Measurements from ENCODE around the gene TAS2R60.

Gene TAS2R60, protein sequence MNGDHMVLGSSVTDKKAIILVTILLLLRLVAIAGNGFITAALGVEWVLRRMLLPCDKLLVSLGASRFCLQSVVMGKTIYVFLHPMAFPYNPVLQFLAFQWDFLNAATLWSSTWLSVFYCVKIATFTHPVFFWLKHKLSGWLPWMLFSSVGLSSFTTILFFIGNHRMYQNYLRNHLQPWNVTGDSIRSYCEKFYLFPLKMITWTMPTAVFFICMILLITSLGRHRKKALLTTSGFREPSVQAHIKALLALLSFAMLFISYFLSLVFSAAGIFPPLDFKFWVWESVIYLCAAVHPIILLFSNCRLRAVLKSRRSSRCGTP

DNA sequence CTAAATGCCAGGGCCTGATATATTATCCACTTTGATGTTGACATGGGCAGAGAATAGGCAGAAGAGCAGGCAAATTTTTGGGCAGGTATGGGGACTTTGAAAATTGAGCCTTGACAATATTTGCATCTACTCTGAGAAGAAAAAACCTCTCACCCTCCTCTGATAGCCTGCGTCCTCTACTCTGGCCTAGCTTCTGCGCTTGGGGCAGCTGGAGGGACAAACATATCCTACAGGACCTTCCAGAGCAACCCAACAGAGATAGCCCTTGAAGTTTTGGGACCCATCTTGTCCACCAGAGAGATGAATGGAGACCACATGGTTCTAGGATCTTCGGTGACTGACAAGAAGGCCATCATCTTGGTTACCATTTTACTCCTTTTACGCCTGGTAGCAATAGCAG lies at the start of gene TAS2R60:
TSS of gene TAS2R60 (plus strand) at position 301 of the 400 bp plus-strand sequence. CDS start at position 301, 0 bp downstream.
- H3K9ac ChIP-seq (ENCODE audit: low read length), result no peak within 1 kb of the TSS
- no peaks in the 10 kb centered on the region for H3K36me3 ChIP-seq (ENCODE audit: control insufficient read depth, insufficient read depth, low read length)
- no peaks in the 10 kb centered on the region for H3K9me3 ChIP-seq (ENCODE audit: control insufficient read depth, insufficient read depth, low read depth, low read length)
- H3K4me1 ChIP-seq (ENCODE audit: control insufficient read depth, insufficient read depth, low read length), result peaks cover 8% of the 10 kb centered on the region
- no peaks in the 10 kb centered on the region for H3K27me3 ChIP-seq (ENCODE audit: control insufficient read depth, insufficient read depth, low read length)
- H3K4me3 ChIP-seq (ENCODE audit: low read depth, low read length), result no peak within 1 kb of the TSS
- H3K27ac ChIP-seq (ENCODE audit: low read depth, low read length), result no peak within 1 kb of the TSS

DNA sequence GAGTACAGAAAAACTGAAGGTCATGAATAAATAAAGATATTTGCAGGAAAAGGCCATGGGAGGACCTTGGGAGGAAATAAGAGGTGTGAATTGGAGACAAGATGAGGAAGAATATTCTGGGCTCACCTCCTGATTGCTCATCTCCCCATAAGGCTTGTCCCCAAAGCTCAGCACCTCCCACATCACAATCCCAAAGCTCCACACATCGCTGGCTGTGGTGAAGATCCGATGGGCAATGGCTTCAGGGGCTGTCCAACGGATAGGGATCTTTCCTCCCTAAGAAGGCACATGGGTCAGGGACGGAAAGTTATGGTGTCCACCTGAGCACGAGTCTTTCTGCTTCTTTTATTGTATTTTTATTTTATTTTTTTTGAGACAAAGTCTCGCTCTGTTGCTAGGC lies 49.2 kb upstream of the TAS2R60 start:
- H3K9me3 ChIP-seq (ENCODE audit: control insufficient read depth, insufficient read depth, low read depth, low read length), result no peaks in the 10 kb centered on the region
- no peaks in the 10 kb centered on the region for H3K27me3 ChIP-seq (ENCODE audit: control insufficient read depth, insufficient read depth, low read length)
- no peak overlapping the region for H3K9ac ChIP-seq (ENCODE audit: low read length)
- peaks cover 98% of the 10 kb centered on the region for H3K36me3 ChIP-seq (ENCODE audit: control insufficient read depth, insufficient read depth, low read length)
- no peaks in the 10 kb centered on the region for H3K4me1 ChIP-seq (ENCODE audit: control insufficient read depth, insufficient read depth, low read length)
- H3K4me3 ChIP-seq (ENCODE audit: low read depth, low read length), result no peak overlapping the region
- H3K27ac ChIP-seq (ENCODE audit: low read depth, low read length), result no peak overlapping the region

DNA sequence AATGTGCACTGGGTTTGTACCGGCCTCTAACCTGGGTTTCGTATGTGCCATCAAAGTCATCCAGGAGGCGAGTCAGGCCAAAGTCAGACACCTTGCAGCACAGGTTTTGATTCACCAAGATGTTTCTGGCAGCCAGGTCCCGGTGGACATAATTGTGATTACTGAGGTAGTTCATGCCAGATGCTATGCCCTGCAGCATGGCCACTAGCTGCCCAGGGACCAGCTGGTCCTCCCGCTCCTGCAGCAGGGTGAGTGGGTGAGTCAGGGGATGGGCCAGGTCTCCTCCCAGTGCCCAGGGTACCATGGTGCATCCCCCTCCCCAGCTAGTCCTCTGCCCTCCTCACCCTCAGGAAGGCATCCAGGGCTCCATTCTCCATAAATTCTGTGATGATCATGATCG lies 48.5 kb upstream of the TAS2R60 start:
- Histone ChIP-seq H3K27ac (ENCODE audit: low read depth, low read length) (no peak overlapping the region), H3K4me3 (ENCODE audit: low read depth, low read length) (no peak overlapping the region), H3K9me3 (ENCODE audit: control insufficient read depth, insufficient read depth, low read depth, low read length) (no peaks in the 10 kb centered on the region), H3K27me3 (ENCODE audit: control insufficient read depth, insufficient read depth, low read length) (no peaks in the 10 kb centered on the region), H3K36me3 (ENCODE audit: control insufficient read depth, insufficient read depth, low read length) (peaks cover 98% of the 10 kb centered on the region), H3K9ac (ENCODE audit: low read length) (no peak overlapping the region), H3K4me1 (ENCODE audit: control insufficient read depth, insufficient read depth, low read length) (no peaks in the 10 kb centered on the region)

DNA sequence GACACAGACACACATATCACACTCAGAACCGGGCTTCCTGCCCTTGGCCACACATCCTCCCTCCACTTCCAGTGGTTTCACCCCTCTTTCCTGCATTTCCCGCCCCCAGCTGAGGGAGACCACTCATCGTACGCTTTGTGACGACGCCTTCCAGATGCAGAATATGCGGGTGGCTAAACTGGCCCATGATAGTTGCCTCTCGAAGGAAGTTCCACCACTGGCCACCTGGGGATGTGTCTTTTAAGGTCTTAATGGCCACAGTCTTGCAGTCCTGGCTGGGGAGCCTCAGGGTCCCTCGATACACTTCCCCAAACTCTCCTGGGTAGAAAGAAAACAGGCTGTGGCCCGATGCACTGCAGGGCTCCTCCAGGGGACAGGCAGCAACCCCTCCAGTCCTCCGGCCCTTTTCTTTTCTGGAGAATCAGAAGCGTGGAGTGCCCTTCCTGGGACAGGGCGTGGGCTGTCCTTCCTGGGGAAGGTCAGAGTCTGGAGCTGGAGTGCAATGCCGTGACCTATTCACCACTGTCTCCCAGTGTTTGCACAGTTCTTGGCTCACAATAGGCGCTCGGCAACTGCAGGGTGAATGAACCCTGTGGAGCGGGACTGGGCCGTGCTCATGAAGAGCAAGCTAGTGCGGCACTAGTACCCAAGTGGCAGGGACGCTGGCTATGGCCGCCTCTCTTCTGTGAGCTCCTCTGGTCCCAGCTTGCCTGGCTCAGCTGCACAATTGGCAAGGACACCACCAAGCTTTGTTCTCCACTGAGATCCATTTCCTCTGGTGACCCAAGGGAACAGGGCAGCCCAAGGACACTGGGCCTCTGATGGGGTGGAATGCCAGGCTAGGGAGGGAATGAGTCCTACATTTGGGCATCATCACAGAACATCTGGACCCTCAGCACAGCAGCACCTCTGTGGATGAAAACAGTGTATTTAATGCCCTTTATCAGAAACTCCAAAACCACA lies 47.8 kb upstream of the TAS2R60 start:
- no peak overlapping the region for H3K9ac ChIP-seq (ENCODE audit: low read length)
- H3K4me3 ChIP-seq (ENCODE audit: low read depth, low read length), result no peak overlapping the region
- H3K27ac ChIP-seq (ENCODE audit: low read depth, low read length), result no peak overlapping the region
- no peaks in the 10 kb centered on the region for H3K4me1 ChIP-seq (ENCODE audit: control insufficient read depth, insufficient read depth, low read length)
- no peaks in the 10 kb centered on the region for H3K27me3 ChIP-seq (ENCODE audit: control insufficient read depth, insufficient read depth, low read length)
- H3K36me3 ChIP-seq (ENCODE audit: control insufficient read depth, insufficient read depth, low read length), result peaks cover 98% of the 10 kb centered on the region
- no peaks in the 10 kb centered on the region for H3K9me3 ChIP-seq (ENCODE audit: control insufficient read depth, insufficient read depth, low read depth, low read length)

DNA sequence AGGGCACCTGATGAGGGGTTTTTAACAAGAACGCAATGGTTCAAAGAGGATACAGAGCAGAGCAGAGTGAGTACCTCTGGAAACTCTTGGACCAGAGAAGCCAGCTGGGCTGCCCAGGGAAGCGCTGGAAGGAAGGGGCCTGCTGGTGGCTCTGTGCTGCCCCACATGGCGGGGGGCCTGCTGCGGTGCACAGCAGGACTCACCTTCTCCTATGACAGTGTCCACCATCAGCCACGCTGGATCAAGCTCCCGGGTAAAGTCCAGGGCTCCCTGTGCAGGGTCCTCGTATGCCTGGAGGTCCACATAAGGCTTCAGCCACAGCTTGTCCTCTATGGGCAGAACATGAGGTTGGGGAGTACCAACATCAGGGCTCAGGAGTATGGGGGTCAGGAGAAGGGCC lies 47.1 kb upstream of the TAS2R60 start:
- H3K9ac ChIP-seq (ENCODE audit: low read length), result no peak overlapping the region
- no peaks in the 10 kb centered on the region for H3K9me3 ChIP-seq (ENCODE audit: control insufficient read depth, insufficient read depth, low read depth, low read length)
- H3K27ac ChIP-seq (ENCODE audit: low read depth, low read length), result no peak overlapping the region
- no peak overlapping the region for H3K4me3 ChIP-seq (ENCODE audit: low read depth, low read length)
- H3K36me3 ChIP-seq (ENCODE audit: control insufficient read depth, insufficient read depth, low read length), result peaks cover 98% of the 10 kb centered on the region
- no peaks in the 10 kb centered on the region for H3K4me1 ChIP-seq (ENCODE audit: control insufficient read depth, insufficient read depth, low read length)
- H3K27me3 ChIP-seq (ENCODE audit: control insufficient read depth, insufficient read depth, low read length), result no peaks in the 10 kb centered on the region

DNA sequence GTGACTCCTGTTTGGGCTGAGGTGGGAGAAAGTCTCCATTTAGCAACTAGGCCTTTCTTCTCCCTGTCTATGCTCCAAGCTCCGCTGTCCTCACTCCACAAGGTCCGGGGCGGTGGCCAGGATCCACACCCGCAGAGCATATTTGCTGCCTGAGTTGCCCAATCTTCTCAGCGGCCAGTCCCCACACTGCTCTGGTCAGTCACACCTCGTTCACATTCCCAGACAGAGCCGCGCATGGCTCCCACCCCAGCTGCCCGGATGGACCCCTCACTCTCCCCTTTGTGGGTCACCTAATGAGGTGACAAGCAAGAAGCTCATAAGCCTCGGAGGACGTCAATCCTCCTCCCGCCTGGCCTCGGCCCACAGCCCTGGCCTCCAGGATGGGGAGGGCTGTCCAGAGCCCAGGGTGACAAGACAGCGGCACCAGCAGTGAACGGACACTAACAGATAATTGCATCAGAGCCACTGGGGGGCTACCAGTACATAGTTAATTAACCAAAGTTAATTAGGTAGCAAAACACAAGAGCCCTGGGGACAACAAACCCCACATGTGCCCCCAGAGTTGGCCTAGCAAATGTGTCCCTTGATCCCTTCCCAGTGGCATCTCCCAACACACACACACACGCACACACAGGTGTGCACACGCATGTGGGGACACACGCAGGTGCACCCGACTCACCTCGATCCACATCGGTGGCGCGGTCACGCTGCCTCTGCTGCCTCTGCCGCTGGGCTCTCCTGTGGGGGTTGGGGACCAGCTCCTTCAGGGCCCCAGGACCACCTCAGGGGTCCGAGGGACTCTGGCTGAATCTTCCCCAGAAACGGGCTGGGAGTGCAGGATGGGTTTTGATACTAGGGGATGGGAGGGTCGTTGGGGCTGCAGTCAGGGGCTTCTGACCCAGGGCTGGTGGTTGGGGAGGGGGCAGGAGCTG lies 46.4 kb upstream of the TAS2R60 start:
- H3K36me3 ChIP-seq (ENCODE audit: control insufficient read depth, insufficient read depth, low read length), result peaks cover 98% of the 10 kb centered on the region
- H3K9me3 ChIP-seq (ENCODE audit: control insufficient read depth, insufficient read depth, low read depth, low read length), result no peaks in the 10 kb centered on the region
- no peaks in the 10 kb centered on the region for H3K4me1 ChIP-seq (ENCODE audit: control insufficient read depth, insufficient read depth, low read length)
- H3K9ac ChIP-seq (ENCODE audit: low read length), result no peak overlapping the region
- no peak overlapping the region for H3K27ac ChIP-seq (ENCODE audit: low read depth, low read length)
- H3K4me3 ChIP-seq (ENCODE audit: low read depth, low read length), result no peak overlapping the region
- H3K27me3 ChIP-seq (ENCODE audit: control insufficient read depth, insufficient read depth, low read length), result no peaks in the 10 kb centered on the region

DNA sequence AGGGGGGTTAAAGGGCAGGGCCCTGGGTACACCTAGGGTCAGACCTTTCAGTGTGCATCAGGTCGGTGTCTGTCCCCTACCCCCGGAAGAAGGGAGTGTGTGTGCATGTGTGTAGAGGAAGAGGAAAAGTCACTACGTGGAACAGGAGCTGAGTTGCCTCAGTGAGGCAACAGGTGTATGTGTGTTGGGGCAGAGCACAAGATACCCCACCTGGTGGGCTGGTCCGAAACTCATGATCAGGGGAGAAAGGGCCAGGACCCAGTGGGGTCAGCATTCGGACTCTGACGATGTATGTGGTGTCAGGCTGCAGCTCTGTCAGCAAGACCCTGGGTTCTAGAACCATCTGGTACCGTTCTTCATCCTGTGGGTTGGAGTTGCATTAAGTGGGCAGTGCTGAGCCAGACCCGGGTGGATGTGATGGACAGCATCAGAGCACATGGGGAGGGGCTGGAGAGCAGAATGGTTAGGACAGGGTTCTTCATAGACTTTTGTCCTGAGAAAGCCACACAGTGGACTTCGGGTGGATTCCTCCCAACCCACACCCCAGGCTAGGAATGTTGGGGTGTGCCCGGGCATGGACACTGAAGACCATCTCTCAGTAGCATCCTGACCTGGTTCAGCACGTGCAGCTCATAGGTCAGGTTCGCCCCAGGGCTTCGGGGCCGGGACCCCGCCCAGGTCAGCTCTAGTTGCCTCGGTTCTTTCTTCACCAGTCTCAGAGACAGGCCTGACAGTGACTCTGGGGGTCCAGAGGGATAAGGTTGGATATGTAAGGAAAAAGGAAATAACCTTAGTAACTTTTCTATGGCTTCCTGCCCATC lies 45.3 kb upstream of the TAS2R60 start:
- no peaks in the 10 kb centered on the region for H3K27me3 ChIP-seq (ENCODE audit: control insufficient read depth, insufficient read depth, low read length)
- no peaks in the 10 kb centered on the region for H3K4me1 ChIP-seq (ENCODE audit: control insufficient read depth, insufficient read depth, low read length)
- no peak overlapping the region for H3K27ac ChIP-seq (ENCODE audit: low read depth, low read length)
- peaks cover 93% of the 10 kb centered on the region for H3K36me3 ChIP-seq (ENCODE audit: control insufficient read depth, insufficient read depth, low read length)
- no peak overlapping the region for H3K4me3 ChIP-seq (ENCODE audit: low read depth, low read length)
- H3K9me3 ChIP-seq (ENCODE audit: control insufficient read depth, insufficient read depth, low read depth, low read length), result no peaks in the 10 kb centered on the region
- no peak overlapping the region for H3K9ac ChIP-seq (ENCODE audit: low read length)

DNA sequence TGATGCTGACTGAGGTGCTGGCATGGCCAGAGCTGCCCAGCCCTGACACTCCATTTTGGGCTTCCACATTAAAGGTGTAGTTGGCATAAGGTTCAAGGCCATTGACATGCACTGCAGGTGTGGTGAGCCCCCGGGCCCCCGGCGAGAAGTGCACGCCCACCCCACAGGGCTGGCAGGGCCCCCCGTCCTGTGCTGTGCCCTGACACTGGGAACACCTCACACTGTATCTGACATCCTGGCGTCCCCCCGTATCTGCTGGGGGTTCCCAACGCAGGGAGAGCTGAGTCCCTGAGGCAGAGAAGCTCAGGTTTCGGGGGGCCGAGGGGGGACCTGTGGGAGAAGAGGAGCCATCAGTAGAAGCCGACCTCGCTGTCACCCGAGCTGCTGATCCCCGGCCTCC lies 44.6 kb upstream of the TAS2R60 start:
- H3K27me3 ChIP-seq (ENCODE audit: control insufficient read depth, insufficient read depth, low read length), result no peaks in the 10 kb centered on the region

DNA sequence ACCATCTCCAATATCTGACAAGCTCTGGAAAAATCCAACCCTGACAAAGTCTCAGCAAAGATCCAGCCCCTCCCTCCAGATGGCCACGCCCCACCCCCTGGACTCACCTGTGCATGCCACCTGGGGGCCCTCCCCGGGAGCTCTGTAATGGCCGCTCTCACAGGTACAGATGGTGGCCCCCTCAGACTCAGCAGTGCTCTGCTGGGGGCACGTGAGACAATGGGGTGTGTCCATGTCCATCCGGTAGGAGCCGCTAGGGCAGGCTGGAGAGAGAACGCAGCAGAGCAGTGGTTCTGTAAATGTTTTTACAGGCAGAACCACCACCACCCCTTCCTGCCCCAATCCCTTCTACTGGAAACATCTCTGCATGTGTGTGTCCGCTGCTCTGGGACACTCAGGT lies 44.1 kb upstream of the TAS2R60 start:
- Histone ChIP-seq H3K4me3 (ENCODE audit: low read depth, low read length) (no peak overlapping the region), H3K9ac (ENCODE audit: low read length) (no peak overlapping the region), H3K27me3 (ENCODE audit: control insufficient read depth, insufficient read depth, low read length) (no peaks in the 10 kb centered on the region), H3K36me3 (ENCODE audit: control insufficient read depth, insufficient read depth, low read length) (peaks cover 87% of the 10 kb centered on the region), H3K4me1 (ENCODE audit: control insufficient read depth, insufficient read depth, low read length) (no peaks in the 10 kb centered on the region; the same call in 1 of the 2 replicates), H3K27ac (ENCODE audit: low read depth, low read length) (no peak overlapping the region), H3K9me3 (ENCODE audit: control insufficient read depth, insufficient read depth, low read depth, low read length) (no peaks in the 10 kb centered on the region)

More for the DNA sequence above, 44.6 kb upstream of the TAS2R60 start:
- H3K9me3 ChIP-seq (ENCODE audit: control insufficient read depth, insufficient read depth, low read depth, low read length), result no peaks in the 10 kb centered on the region
- H3K4me1 ChIP-seq (ENCODE audit: control insufficient read depth, insufficient read depth, low read length), result no peaks in the 10 kb centered on the region; the same call in 1 of the 2 replicates
- no peak overlapping the region for H3K9ac ChIP-seq (ENCODE audit: low read length)
- H3K27ac ChIP-seq (ENCODE audit: low read depth, low read length), result no peak overlapping the region
- no peak overlapping the region for H3K4me3 ChIP-seq (ENCODE audit: low read depth, low read length)
- H3K36me3 ChIP-seq (ENCODE audit: control insufficient read depth, insufficient read depth, low read length), result peaks cover 88% of the 10 kb centered on the region

DNA sequence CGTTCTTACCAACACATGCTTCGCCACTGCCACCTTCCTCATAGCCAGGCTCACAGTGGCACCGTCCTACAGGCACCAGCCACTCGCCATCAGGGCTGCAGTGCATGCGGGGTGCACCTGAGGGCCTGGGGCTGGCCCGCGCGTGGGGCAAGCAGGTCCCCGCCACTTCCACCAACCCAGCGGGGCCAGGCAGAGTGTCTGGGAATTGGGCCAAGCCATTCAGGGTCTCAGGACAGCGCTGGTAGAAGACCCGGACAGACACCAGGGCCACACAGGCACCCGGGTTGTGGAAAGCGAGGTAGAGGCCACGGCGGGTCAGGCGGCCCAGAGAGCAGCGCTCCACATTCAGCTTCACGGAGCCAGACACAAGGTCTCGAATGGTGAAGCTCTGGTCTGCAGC lies 43.6 kb upstream of the TAS2R60 start:
- Histone ChIP-seq H3K4me1 (ENCODE audit: control insufficient read depth, insufficient read depth, low read length) (no peaks in the 10 kb centered on the region; the same call in 1 of the 2 replicates), H3K27ac (ENCODE audit: low read depth, low read length) (no peak overlapping the region), H3K9me3 (ENCODE audit: control insufficient read depth, insufficient read depth, low read depth, low read length) (no peaks in the 10 kb centered on the region), H3K36me3 (ENCODE audit: control insufficient read depth, insufficient read depth, low read length) (peaks cover 86% of the 10 kb centered on the region), H3K27me3 (ENCODE audit: control insufficient read depth, insufficient read depth, low read length) (no peaks in the 10 kb centered on the region), H3K4me3 (ENCODE audit: low read depth, low read length) (no peak overlapping the region), H3K9ac (ENCODE audit: low read length) (no peak overlapping the region)
